Esophagus squamous epithelium (tissue), 4 donors: ENCODE results near the gene S100A7A.

Experiments
- CTCF ChIP-seq, 6 experiments: fragments of 450-650 bp in 4 of 6; fragments of 200-600 bp in 2 of 6; sonication (generic) in 2 of 6; IDR thresholded peaks; one replicate each; pipeline ENCODE4 v1.5.1; 2016 to 2019; ENCODE audit warnings: antibody characterized with exemption in 6 of 6, mild to moderate bottlenecking in 4 of 6, moderate library complexity in 4 of 6
- POLR2A ChIP-seq, 4 donors: fragments of 450-650 bp; IDR thresholded peaks; one replicate each; pipeline ENCODE4 v1.6.1; 2017; ENCODE audit warnings: antibody characterized with exemption in 4 of 4, mild to moderate bottlenecking in 4 of 4, moderate library complexity in 3 of 4

DNA sequence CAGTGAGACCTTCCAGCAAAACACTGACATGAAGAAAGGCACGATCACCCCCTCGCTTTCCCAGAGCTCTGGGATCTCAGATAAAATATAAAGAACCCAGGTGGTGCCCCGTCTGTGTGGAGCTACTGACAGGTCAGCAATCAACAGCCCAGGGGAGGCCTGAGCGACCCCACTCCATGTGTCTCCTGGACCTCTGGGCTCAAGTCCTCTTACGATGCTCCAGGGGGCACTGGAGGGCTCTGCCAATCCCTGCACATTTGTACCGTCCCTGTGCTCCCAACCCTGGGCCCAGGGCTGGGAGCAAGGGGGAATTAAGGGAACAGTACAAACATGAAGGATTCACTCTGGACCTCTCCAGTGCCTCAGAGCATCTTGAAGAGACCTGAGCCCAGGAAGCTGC, 12.5 kb downstream of the S100A7A start:
- TF ChIP-seq CTCF (IDR thresholded peaks at IDR 0.05) (no peak), POLR2A (IDR thresholded peaks at IDR 0.05) (no peak)
